C4-2B (cell line): ENCODE data around the gene RFX6.

Experiments
- CTCF ChIP-seq: fragments of 450-650 bp; conservative IDR thresholded peaks from 2 replicates; pipeline ENCODE4 v1.5.1; 2017; ENCODE audit warnings: mild to moderate bottlenecking
- ZFX ChIP-seq: fragments of 450-650 bp; IDR thresholded peaks from 2 replicates; pipeline ENCODE4 v1.6.1; 2017

- no peak for TF ChIP-seq CTCF
- no peak for TF ChIP-seq ZFX
Observed at GRCh38 chr6:116966675-116967576, 89.9 kb downstream of the RFX6 start.
